GM18519 (cell line): Measurements from ENCODE around the gene CPLX3.

ENCODE experiments used
- ATAC-seq: cut with Tn5 transposase; IDR thresholded peaks from one replicate; pipeline ENCODE4 v1.9.1; 2021; ENCODE audit warnings: mild to moderate bottlenecking, moderate library complexity; ENCODE audit not compliant: unreplicated experiment, low FRiP score

Gene CPLX3

DNA sequence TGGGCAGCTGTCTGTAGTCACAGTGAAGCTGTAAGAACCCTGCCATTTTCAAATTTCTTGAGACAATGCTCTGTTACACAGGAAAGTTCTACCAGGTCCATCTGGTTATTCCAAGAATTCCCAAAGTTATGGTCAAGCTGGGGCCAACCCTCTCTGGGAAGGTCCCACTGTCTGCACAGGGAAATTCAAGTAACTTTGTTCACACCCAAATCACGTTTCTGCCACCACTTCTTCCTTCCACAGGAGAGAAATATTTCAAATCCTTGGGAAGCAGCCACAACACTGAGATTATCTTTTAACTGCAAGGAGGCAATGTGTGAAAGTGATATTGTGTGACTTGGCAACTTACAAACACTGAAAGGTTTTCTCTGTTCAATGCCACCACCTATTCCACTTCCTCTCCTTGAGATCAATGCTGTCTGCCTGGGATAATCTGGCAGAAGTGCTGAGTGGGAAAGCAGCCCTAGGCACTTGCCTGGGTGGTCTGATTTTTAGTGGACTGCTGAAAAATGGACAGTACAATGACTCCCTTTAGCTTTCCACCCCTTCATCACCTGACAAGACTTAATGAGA, 41.1 kb downstream of the CPLX3 start:
- ATAC-seq = no peak

DNA sequence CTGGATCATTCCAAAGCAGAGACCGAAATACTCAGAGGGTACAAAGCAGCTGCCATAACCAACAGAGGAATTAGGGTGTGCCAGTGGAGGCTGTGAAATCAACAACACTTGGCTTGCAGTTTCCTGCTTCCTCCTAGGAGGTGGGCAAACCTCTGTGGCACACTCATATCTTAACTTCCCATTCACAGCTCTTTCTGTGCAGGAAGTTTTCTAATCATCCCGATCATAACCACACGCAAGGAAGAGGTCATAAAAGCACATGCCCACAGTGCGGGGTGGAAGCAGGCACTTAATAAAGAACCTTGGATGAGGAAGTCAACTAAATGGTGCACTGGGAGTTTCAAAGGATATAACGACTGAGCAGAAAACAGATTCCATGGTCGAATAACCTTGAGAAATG, 41.6 kb downstream of the CPLX3 start:
- ATAC-seq = no peak

DNA sequence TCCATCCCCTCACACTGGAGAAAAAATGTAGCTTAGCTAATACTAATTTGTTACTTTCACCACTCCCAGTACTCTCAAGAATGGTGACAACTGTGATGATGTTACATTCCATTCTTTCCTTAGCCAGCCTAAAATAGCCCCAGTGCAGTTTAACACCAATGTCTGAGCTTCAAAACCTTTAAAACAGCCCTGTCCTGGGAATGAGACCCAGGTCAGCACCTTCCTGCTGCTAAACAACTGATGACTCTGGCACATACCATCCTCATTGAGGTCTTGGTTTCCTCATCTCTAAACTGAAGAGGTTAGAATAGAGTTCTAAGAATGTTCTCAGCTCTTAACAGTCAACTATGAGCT, 42.9 kb downstream of the CPLX3 start:
- ATAC-seq = no peak

- ATAC-seq = peak; percentile 42
Measured at GRCh38 chr15:74869726-74870407, 43.4 kb downstream of the CPLX3 start.

DNA sequence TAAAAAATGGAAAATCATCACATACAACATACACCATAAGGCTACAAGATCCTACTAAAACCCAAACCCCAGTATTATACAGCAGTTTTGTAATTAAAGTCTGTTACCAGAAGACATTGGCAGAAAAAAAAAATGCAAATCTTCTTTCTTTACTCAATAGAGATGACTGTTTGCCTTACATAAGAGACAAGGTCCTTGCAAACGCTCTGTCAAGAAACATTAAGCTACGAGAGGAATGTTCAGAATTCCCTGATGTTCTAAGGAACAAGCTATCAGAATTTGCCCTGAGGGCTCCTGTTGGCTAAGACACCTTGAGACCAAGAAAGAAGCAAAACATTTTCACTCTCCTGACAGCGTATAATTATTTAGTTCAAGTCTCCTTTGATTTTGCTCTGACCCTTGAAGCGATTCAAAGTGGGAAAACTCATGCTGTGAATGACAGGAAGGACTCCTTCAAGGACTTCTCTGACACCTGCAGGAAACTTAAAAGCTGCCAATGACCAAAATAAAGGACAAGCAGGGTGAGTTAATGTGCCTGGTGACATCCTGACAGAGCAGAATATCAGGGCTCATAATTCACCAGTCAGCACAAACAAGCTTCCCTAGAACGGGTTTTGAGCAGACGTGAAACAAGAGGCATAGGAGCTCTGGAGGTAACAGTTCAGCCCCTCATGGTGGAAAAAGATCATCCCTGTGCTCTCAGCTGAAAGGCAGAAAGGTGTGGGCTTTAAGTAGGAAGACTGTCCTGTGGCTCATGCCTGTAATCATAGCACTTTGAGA, 44.2 kb downstream of the CPLX3 start:
- ATAC-seq = no peak

DNA sequence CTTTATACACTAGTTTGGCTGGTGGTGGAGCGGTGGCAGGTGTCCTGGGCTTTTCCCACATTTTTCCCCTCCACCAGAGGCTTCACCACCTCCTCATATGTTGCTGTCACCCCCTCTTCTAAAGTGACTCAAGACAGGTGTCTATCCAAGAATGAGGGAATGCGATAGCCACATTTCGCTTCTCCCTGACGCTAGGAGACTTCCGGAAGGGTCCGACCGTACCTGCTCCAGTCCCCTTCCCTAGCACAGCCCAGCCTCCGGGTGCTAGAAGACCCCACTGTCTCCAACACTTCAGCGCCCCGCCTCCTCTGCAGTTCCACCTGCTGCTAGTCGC, 46.2 kb downstream of the CPLX3 start:
- ATAC-seq = no peak

DNA sequence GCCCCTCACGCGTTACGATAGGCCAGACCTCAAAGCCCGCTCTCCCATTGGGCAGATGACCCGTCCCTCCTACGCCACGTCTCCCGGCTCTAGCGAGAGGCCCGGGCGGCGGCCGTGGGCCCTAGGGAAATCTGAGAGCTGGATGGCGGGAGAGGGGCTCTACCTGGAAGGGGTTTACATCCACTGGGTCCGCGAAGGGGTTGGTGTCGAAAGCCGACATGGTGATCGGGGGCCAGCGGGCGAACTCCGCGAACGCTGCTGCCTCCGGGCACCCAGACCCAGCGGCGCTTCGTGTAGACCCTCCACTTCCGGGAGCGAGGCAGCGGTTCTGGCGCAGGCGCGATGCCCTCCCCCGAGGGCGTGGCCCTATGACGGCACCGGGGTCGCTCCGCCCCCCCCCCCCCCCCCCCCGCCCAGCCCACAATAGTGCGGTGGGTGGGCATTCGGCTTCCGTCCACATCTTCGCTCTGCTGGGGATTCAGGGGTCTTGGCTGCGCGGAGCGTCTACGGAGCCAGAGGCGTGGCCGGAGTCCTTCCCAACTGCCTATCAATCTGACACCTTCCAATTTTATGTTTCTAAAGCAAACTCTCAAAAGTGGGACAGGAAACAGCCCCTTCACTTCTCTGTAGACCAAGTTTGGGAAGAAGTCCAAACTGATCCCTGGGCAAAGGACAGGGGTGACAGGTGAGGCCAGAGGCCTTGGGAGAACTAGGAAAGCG, 46.8 kb downstream of the CPLX3 start, which contains the start of gene SCAMP2:
Gene SCAMP2, minus strand, starts transcription at position 330 of the 720 bp plus-strand sequence. Its CDS starts 110 bp downstream, at position 220.
- ATAC-seq = peak; percentile 57

DNA sequence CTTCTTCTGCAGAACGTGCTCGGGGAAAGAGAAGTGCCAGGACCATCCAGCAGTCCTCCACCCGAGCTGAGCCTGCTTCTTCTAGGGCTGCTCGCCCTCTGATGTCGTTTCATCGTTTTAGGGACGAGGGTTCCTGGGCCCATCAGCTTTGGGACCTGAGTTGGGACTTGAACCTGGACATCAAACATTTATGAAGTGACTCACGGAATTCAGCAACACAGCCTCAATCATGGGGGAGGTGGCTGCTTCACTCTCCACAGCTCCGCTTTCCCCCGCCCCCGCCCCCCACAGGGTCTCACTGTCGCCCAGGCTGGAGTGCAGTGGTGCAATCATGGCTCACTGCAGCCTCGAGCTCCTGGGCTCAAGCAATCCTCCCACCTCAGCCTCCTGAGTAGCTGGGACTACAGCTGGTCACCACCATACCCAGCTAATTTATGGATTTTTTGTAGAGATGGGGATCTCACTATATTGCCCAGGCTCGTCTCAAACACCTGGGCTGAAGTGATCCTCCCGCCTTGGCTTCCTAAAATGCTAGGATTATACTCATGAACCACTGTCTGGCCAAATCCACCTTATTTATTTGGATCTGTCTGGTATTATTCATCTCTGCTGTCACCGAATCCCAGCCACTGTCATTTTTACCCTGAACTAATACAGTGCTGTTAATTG, 47.5 kb downstream of the CPLX3 start:
- no peak for ATAC-seq

GRCh38 chr15:74878273-74878672, 51.8 kb downstream of the CPLX3 start:
- no peak for ATAC-seq
